Measurements from ENCODE around the gene CAMK1. TPM values are rescaled to one million over a fixed set of nuclear protein-coding genes. Genes with fewer than 3 reads are reported as not detected.
A peak's percentile ranks its signal among the peaks of the same experiment; 100 is the strongest.

Gene CAMK1
- total RNA-seq, 1 experiment from 2014 or later: 9.7 TPM

GRCh38 chr3:9808345-9809037 is 38.7 kb upstream of the CAMK1 start (continued):
- no peak; the same call in 1 of the 2 replicates for TF ChIP-seq POLR2AphosphoS5 (IDR thresholded peaks at IDR 0.05; ENCODE audit: low read depth, low read length)

DNA sequence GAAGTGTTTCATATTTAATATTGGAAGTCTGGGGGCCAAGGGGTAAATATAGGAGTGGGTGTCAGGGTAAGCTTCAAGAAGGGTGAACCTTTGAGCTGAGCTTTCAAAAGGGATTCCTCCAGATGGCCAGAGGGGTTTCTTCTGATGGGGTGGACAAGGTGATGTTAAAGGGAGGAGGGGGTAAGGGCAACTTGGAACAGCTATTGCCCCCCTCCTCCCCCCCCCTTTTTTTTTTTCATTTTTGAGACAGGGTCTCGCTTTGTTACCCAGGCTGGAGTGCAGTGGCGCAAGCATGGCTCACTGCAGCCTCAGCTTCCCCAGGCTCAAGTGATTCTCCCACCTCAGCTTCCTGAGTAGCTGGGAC is 38.2 kb upstream of the CAMK1 start:
- Histone ChIP-seq H3K4me1 (ENCODE audit: control insufficient read depth, insufficient read depth, low read length) (peaks cover 15% of the 10 kb centered on the region), H3K4me3 (ENCODE audit: low read depth in 2 of 2, low read length in 2 of 2) (no peak overlapping the region), H3K36me3 (ENCODE audit: control insufficient read depth, insufficient read depth, low read length) (peaks cover 13% of the 10 kb centered on the region; the same call in 1 of the 2 replicates), H3K9me3 (ENCODE audit: control insufficient read depth, insufficient read depth, low read depth, low read length) (no peaks in the 10 kb centered on the region), H3K27me3 (ENCODE audit: control insufficient read depth, insufficient read depth, low read length) (no peaks in the 10 kb centered on the region), H3K27ac (ENCODE audit: low read length) (no peak overlapping the region)
- DNase-seq (ENCODE audit: low read depth, low spot score) (no peak), ATAC-seq (no peak)
- POLR2A ChIA-PET: no interaction called here
- in situ Hi-C loops (cut with HindIII; ENCODE audit: low pct_unique_long_range_greater_than_20kb, low sequenced_read_pairs): no loop called here
- intact Hi-C loops (cut with micrococcal nuclease; ENCODE audit: unreplicated experiment): no loop called here
- TF ChIP-seq POLR2AphosphoS5 (IDR thresholded peaks at IDR 0.05; ENCODE audit: low read depth, low read length) (peak; percentile 1; the same call in 1 of the 2 replicates), SIN3A (IDR thresholded peaks at IDR 0.05; ENCODE audit: borderline replicate concordance, insufficient read depth, low read depth, low read length) (no peak)
- CTCF ChIA-PET: interaction anchor here (0.5 to 0.6 kb wide), 2 partner anchors 125 to 1038 kb away, joined by 4 to 7 read pairs; no protein-coding TSS in a partner anchor
- no TSS peak for BruUV-seq (replicated peaks)

- peaks cover 13% of the 10 kb centered on the region; the same call in 1 of the 2 replicates for H3K36me3 ChIP-seq (ENCODE audit: control insufficient read depth, insufficient read depth, low read length)
- TSS peak; percentile 65 for BruUV-seq (replicated peaks)
- no peak overlapping the region for H3K27ac ChIP-seq (ENCODE audit: low read length)
- ChIA-PET POLR2A (interaction anchor here (0.5 kb wide), 1 partner anchor 175 kb away, joined by 3 read pairs; no protein-coding TSS in a partner anchor), CTCF (no interaction called here)
- H3K27me3 ChIP-seq (ENCODE audit: control insufficient read depth, insufficient read depth, low read length): no peaks in the 10 kb centered on the region
- no peaks in the 10 kb centered on the region for H3K9me3 ChIP-seq (ENCODE audit: control insufficient read depth, insufficient read depth, low read depth, low read length)
- intact Hi-C loops (cut with micrococcal nuclease; ENCODE audit: unreplicated experiment): no loop called here
- H3K4me1 ChIP-seq (ENCODE audit: control insufficient read depth, insufficient read depth, low read length): peaks cover 15% of the 10 kb centered on the region
- no peak overlapping the region for H3K4me3 ChIP-seq (ENCODE audit: low read depth in 2 of 2, low read length in 2 of 2)
- ATAC-seq (no peak), DNase-seq (ENCODE audit: low read depth, low spot score) (no peak)
- in situ Hi-C loops (cut with HindIII; ENCODE audit: low pct_unique_long_range_greater_than_20kb, low sequenced_read_pairs): no loop called here
- TF ChIP-seq SIN3A (IDR thresholded peaks at IDR 0.05; ENCODE audit: borderline replicate concordance, insufficient read depth, low read depth, low read length): no peak
- no peak for TF ChIP-seq CTCF (IDR thresholded peaks at IDR 0.05)
- no peak for TF ChIP-seq REST (IDR thresholded peaks at IDR 0.05; ENCODE audit: insufficient read depth in 1 of 2, low read depth in 2 of 2, low read length in 1 of 2)
- TF ChIP-seq TCF7L2 (IDR thresholded peaks at IDR 0.05; ENCODE audit: low read depth, low read length): no peak
- no peak for TF ChIP-seq POLR2AphosphoS5 (IDR thresholded peaks at IDR 0.05; ENCODE audit: low read depth, low read length)
These were observed 37.2 kb upstream of the CAMK1 start for GRCh38 chr3:9806688-9807589.

Measured in Panc1 (cell line).